HFF-Myc (cell line): ENCODE results near the gene ETV6.

Source experiments
- DNase-seq: peaks from one replicate; pipeline ENCODE4 v3.0.0-alpha.2; 2011; ENCODE audit warnings: low read depth; ENCODE audit errors: extremely low read depth
- H3K4me3 ChIP-seq: replicated peaks from 2 replicates; pipeline ENCODE4 v1.5.1; 2011; ENCODE audit warnings: low read depth, mild to moderate bottlenecking, control low read depth, low read length
- CTCF ChIP-seq: IDR thresholded peaks from 2 replicates; pipeline ENCODE4 v1.5.1; 2012; ENCODE audit warnings: mild to moderate bottlenecking, low read depth, low read length, control low read depth; ENCODE audit errors: missing control alignments

The ETV6 gene

GRCh38 chr12:11765817-11766794 lies 116.6 kb downstream of the ETV6 start:
- DNase-seq = peak; percentile 30
- H3K4me3 ChIP-seq = no peak overlapping the region
- TF ChIP-seq CTCF = no peak

- DNase-seq = no peak
- H3K4me3 ChIP-seq = no peak overlapping the region
- no peak for TF ChIP-seq CTCF
Observed at GRCh38 chr12:11767029-11767724, 117.7 kb downstream of the ETV6 start.

GRCh38 chr12:11767798-11768197 lies 118.3 kb downstream of the ETV6 start:
- H3K4me3 ChIP-seq = no peak overlapping the region
- no peak for TF ChIP-seq CTCF

GRCh38 chr12:11768233-11768965 lies 118.9 kb downstream of the ETV6 start:
- no peak for TF ChIP-seq CTCF
- DNase-seq = no peak
- no peak overlapping the region for H3K4me3 ChIP-seq

More at GRCh38 chr12:11767798-11768197, 118.3 kb downstream of the ETV6 start:
- no peak for DNase-seq

GRCh38 chr12:11769723-11770514 lies 120.4 kb downstream of the ETV6 start:
- no peak for DNase-seq
- TF ChIP-seq CTCF = no peak

GRCh38 chr12:11771356-11771755 lies 121.9 kb downstream of the ETV6 start:
- no peak for DNase-seq
- TF ChIP-seq CTCF = no peak
- no peak overlapping the region for H3K4me3 ChIP-seq

More at GRCh38 chr12:11769723-11770514, 120.4 kb downstream of the ETV6 start:
- H3K4me3 ChIP-seq = no peak overlapping the region
